ENCODE data around the gene APOA1. TPM values are rescaled to one million over a fixed set of nuclear protein-coding genes. Genes with fewer than 3 reads are reported as not detected.
A peak's percentile ranks its signal among the peaks of the same experiment; 100 is the strongest.

The APOA1 gene
- total RNA-seq, 1 donor: under 0.01 TPM

DNA sequence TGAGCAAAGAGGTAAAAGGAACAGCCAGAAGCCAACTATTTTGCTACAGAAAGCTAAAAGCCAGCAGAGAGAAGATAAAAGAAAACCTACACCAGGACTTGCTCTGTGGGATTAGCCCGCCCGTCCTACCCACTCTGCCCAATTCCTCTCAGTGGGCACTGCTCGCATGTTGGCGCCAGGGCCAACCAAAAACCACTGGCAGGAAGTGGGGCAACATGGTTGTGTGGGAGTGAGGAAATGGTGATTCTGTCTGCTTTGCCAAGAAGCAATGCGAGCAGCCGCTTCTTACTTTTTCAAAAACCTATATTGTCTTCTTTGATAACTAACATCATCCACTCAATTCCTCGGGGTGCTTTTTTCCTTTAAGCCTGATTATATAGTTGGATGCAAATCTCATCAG is 14.2 kb upstream of the APOA1 start:
- Histone ChIP-seq H2AFZ (ENCODE audit: low read length) (no peak overlapping the region), H3K79me2 (ENCODE audit: insufficient read depth, low read length) (no peaks in the 10 kb centered on the region), H3K36me3 (ENCODE audit: insufficient read depth, low read length) (peaks cover 35% of the 10 kb centered on the region), H3K9me3 (ENCODE audit: low read depth, low read length) (no peaks in the 10 kb centered on the region), H4K20me1 (ENCODE audit: insufficient read depth, low read length) (no peaks in the 10 kb centered on the region), H3K27ac (ENCODE audit: low read depth, low read length) (peak overlapping the region; percentile 80), H3K4me3 (ENCODE audit: insufficient read depth, low read length) (peak overlapping the region; percentile 12), H3K4me1 (ENCODE audit: insufficient read depth, low read length) (peaks cover 37% of the 10 kb centered on the region), H3K4me2 (ENCODE audit: insufficient read depth, low read length) (peak overlapping the region; percentile 56), H3K27me3 (ENCODE audit: insufficient read depth, low read length) (no peaks in the 10 kb centered on the region)
- TF ChIP-seq, protein P1, sequence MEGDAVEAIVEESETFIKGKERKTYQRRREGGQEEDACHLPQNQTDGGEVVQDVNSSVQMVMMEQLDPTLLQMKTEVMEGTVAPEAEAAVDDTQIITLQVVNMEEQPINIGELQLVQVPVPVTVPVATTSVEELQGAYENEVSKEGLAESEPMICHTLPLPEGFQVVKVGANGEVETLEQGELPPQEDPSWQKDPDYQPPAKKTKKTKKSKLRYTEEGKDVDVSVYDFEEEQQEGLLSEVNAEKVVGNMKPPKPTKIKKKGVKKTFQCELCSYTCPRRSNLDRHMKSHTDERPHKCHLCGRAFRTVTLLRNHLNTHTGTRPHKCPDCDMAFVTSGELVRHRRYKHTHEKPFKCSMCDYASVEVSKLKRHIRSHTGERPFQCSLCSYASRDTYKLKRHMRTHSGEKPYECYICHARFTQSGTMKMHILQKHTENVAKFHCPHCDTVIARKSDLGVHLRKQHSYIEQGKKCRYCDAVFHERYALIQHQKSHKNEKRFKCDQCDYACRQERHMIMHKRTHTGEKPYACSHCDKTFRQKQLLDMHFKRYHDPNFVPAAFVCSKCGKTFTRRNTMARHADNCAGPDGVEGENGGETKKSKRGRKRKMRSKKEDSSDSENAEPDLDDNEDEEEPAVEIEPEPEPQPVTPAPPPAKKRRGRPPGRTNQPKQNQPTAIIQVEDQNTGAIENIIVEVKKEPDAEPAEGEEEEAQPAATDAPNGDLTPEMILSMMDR (IDR thresholded peaks at IDR 0.05; ENCODE audit: extremely low read depth, low read depth, low read length): no peak
- peak; percentile 81 for DNase-seq (ENCODE audit: insufficient read length, low spot score, missing footprints)

DNA sequence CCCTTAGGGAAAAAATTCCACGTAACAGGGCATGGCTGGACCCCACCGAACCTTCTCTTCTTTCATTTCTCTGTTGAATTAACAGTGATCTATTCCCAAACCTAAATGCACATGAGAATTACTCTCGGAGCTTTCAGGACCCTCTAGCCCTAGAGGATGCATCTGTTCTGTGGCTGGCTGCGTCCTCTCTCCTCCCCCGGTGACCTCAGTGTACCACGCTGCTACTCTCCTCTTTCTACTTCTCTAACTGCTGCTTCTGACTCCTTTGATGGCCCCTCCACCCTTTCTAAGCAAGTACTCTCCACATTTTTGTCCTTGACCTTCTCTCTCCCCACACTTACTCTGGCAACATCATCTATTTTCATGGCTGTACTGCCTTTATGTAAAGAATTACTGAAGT is 12.1 kb upstream of the APOA1 start:
- Histone ChIP-seq H2AFZ (ENCODE audit: low read length) (no peak overlapping the region), H3K4me2 (ENCODE audit: insufficient read depth, low read length) (no peak overlapping the region), H3K79me2 (ENCODE audit: insufficient read depth, low read length) (no peaks in the 10 kb centered on the region), H3K27me3 (ENCODE audit: insufficient read depth, low read length) (no peaks in the 10 kb centered on the region), H3K27ac (ENCODE audit: low read depth, low read length) (no peak overlapping the region), H4K20me1 (ENCODE audit: insufficient read depth, low read length) (no peaks in the 10 kb centered on the region), H3K9me3 (ENCODE audit: low read depth, low read length) (no peaks in the 10 kb centered on the region), H3K4me3 (ENCODE audit: insufficient read depth, low read length) (no peak overlapping the region), H3K36me3 (ENCODE audit: insufficient read depth, low read length) (peaks cover 47% of the 10 kb centered on the region), H3K4me1 (ENCODE audit: insufficient read depth, low read length) (peaks cover 36% of the 10 kb centered on the region)
- no peak for DNase-seq (ENCODE audit: insufficient read length, low spot score, missing footprints)
- TF ChIP-seq, protein P1 (IDR thresholded peaks at IDR 0.05; ENCODE audit: extremely low read depth, low read depth, low read length): no peak

DNA sequence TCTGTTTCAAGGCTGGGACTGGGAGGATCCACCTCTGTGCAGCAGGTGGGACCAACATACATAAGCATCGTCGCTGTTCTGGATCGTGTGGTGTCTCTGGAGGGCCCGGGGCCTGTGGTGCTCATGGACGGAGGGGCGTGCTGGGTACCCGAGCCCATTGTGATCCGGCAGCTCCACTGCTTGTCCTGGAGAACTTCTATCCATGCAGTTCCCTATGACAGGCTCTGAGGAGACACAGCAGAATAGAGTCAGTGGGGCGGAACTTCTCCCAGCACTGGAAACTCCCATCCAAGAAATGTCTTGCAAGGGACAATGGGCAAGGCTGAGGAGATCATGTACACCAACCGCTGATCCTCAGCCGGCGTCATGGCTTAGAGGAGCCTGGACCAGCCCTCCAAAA is 11.6 kb upstream of the APOA1 start:
- H3K27ac ChIP-seq (ENCODE audit: low read depth, low read length): no peak overlapping the region
- no peaks in the 10 kb centered on the region for H3K27me3 ChIP-seq (ENCODE audit: insufficient read depth, low read length)
- no peak overlapping the region for H3K4me3 ChIP-seq (ENCODE audit: insufficient read depth, low read length)
- peaks cover 45% of the 10 kb centered on the region for H3K36me3 ChIP-seq (ENCODE audit: insufficient read depth, low read length)
- H4K20me1 ChIP-seq (ENCODE audit: insufficient read depth, low read length): no peaks in the 10 kb centered on the region
- H3K79me2 ChIP-seq (ENCODE audit: insufficient read depth, low read length): no peaks in the 10 kb centered on the region
- DNase-seq (ENCODE audit: insufficient read length, low spot score, missing footprints): no peak
- no peak overlapping the region for H3K4me2 ChIP-seq (ENCODE audit: insufficient read depth, low read length)
- peaks cover 32% of the 10 kb centered on the region for H3K4me1 ChIP-seq (ENCODE audit: insufficient read depth, low read length)
- H3K9me3 ChIP-seq (ENCODE audit: low read depth, low read length): no peaks in the 10 kb centered on the region
- no peak overlapping the region for H2AFZ ChIP-seq (ENCODE audit: low read length)
- TF ChIP-seq, protein P1 (IDR thresholded peaks at IDR 0.05; ENCODE audit: extremely low read depth, low read depth, low read length): no peak

DNA sequence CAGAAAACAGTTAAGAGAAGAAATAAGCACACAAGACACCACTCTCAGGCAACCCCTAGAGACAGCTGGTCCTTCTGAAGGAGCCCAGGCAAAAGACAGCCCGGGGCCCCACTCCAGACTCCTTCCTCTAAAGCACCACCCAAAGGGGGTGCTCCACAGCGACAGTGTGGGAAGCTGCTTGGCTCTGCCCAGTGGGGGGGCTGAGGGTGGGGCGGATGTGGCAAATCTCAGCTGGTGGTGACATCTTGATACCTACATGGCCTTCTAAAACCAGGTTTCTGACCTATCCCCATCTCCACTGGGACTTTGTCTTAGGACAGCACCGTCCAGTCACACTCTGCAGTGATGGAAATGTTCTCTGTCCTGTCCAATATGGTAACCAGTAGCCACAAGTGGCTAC is 10.2 kb upstream of the APOA1 start:
- H3K4me3 ChIP-seq (ENCODE audit: insufficient read depth, low read length): no peak overlapping the region

More for the DNA sequence above, 10.2 kb upstream of the APOA1 start:
- DNase-seq (ENCODE audit: insufficient read length, low spot score, missing footprints): no peak
- H3K27me3 ChIP-seq (ENCODE audit: insufficient read depth, low read length): no peaks in the 10 kb centered on the region
- H3K36me3 ChIP-seq (ENCODE audit: insufficient read depth, low read length): peaks cover 53% of the 10 kb centered on the region
- TF ChIP-seq, protein P1 (IDR thresholded peaks at IDR 0.05; ENCODE audit: extremely low read depth, low read depth, low read length): no peak
- H3K27ac ChIP-seq (ENCODE audit: low read depth, low read length): no peak overlapping the region
- H2AFZ ChIP-seq (ENCODE audit: low read length): no peak overlapping the region
- H3K79me2 ChIP-seq (ENCODE audit: insufficient read depth, low read length): no peaks in the 10 kb centered on the region
- H3K4me2 ChIP-seq (ENCODE audit: insufficient read depth, low read length): no peak overlapping the region
- H3K9me3 ChIP-seq (ENCODE audit: low read depth, low read length): no peaks in the 10 kb centered on the region
- H4K20me1 ChIP-seq (ENCODE audit: insufficient read depth, low read length): no peaks in the 10 kb centered on the region
- H3K4me1 ChIP-seq (ENCODE audit: insufficient read depth, low read length): peaks cover 17% of the 10 kb centered on the region

All from osteoblast (primary cell).